K562 (cell line): ENCODE measurements around the gene SHFL. TPM values are rescaled to one million over a fixed set of nuclear protein-coding genes. Genes with fewer than 3 reads are reported as not detected.

Experiments used
- BCOR ChIP-seq: fragments of 450-650 bp; IDR thresholded peaks from 2 replicates; pipeline ENCODE4 v1.6.1; 2016
- C11orf30 ChIP-seq: fragments of 450-650 bp; IDR thresholded peaks from 2 replicates; pipeline ENCODE4 v1.6.1; 2016; ENCODE audit warnings: low read depth, mild to moderate bottlenecking
- CBFA2T2 ChIP-seq: fragments of 450-650 bp; conservative IDR thresholded peaks from 2 replicates; pipeline ENCODE4 v1.6.1; 2017; ENCODE audit warnings: mild to moderate bottlenecking
- E2F1 ChIP-seq: sonication (generic); formaldehyde crosslinking; IDR thresholded peaks from 2 replicates; pipeline ENCODE4 v1.8.1; 2023; ENCODE audit warnings: mild to moderate bottlenecking, missing genetic modification reagents, moderate library complexity
- E2F3 ChIP-seq: fragments of 250-450 bp; sonication (Bioruptor Pico); IDR thresholded peaks from 2 replicates; pipeline ENCODE4 v1.4.0; 2020; ENCODE audit warnings: mild to moderate bottlenecking
- ELK3 ChIP-seq: fragments of 450-650 bp; formaldehyde crosslinking; IDR thresholded peaks from 2 replicates; pipeline ENCODE4 v1.4.0; 2020; ENCODE audit warnings: mild to moderate bottlenecking
- FOXA1 ChIP-seq: fragments of 450-650 bp; IDR thresholded peaks from 2 replicates; pipeline ENCODE4 v1.6.1; 2016; ENCODE audit warnings: mild to moderate bottlenecking, borderline replicate concordance
- HDAC8 ChIP-seq: fragments of 450-650 bp; IDR thresholded peaks from 2 replicates; pipeline ENCODE4 v1.6.1; 2016; ENCODE audit warnings: mild to moderate bottlenecking, missing genetic modification characterization, moderate library complexity, missing compliant biosample characterization
- HSF4 ChIP-seq: fragments of 250-450 bp; sonication (Bioruptor Pico); IDR thresholded peaks from 2 replicates; pipeline ENCODE4 v2.1.2; 2022; ENCODE audit warnings: mild to moderate bottlenecking, moderate library complexity, borderline replicate concordance
- KDM1A ChIP-seq, 2 experiments: fragments of 450-650 bp; IDR thresholded peaks; 2 replicates each; pipeline ENCODE4 v1.6.1; 2016; ENCODE audit warnings: mild to moderate bottlenecking in 2 of 2
- MED1 ChIP-seq: sonication (generic); formaldehyde crosslinking; IDR thresholded peaks from 2 replicates; pipeline ENCODE4 v1.8.1; 2023; ENCODE audit warnings: missing genetic modification reagents, borderline replicate concordance
- NCOA4 ChIP-seq: fragments of 450-650 bp; IDR thresholded peaks from 2 replicates; pipeline ENCODE4 v1.6.1; 2018; ENCODE audit warnings: mild to moderate bottlenecking; ENCODE audit not compliant: partially characterized antibody
- NFYB ChIP-seq: IDR thresholded peaks from 2 replicates; pipeline ENCODE4 v1.6.1; 2011; ENCODE audit warnings: mild to moderate bottlenecking, moderate library complexity; ENCODE audit not compliant: insufficient read length; ENCODE audit errors: extremely low read depth
- RFX5 ChIP-seq: IDR thresholded peaks from 2 replicates; pipeline ENCODE4 v1.6.1; 2011; ENCODE audit warnings: low read depth, mild to moderate bottlenecking, improper control_type of control experiment, low read length
- SMARCA5 ChIP-seq: fragments of 450-650 bp; IDR thresholded peaks from 2 replicates; pipeline ENCODE4 v1.6.1; 2016
- SP2 ChIP-seq: IDR thresholded peaks from 2 replicates; pipeline ENCODE4 v1.6.1; 2011; ENCODE audit warnings: mild to moderate bottlenecking, low read depth, low read length, moderate library complexity; ENCODE audit not compliant: poor library complexity, severe bottlenecking; ENCODE audit errors: extremely low read depth
- SRSF7 ChIP-seq: fragments of 200-400 bp; formaldehyde crosslinking; optimal IDR thresholded peaks from 2 replicates; pipeline ENCODE3; 2017; ENCODE audit warnings: mild to moderate bottlenecking, low read depth, low read length
- STAT5A ChIP-seq: IDR thresholded peaks from 2 replicates; pipeline ENCODE4 v1.6.1; 2012; ENCODE audit warnings: low read length, inconsistent platforms, borderline replicate concordance
- TAF9B ChIP-seq: fragments of 450-650 bp; IDR thresholded peaks from 2 replicates; pipeline ENCODE4 v1.6.1; 2018; ENCODE audit warnings: mild to moderate bottlenecking; ENCODE audit not compliant: partially characterized antibody
- VEZF1 ChIP-seq: fragments of 200-800 bp; sonication (Bioruptor generic); IDR thresholded peaks from 2 replicates; pipeline ENCODE4 v1.6.1; 2017; ENCODE audit warnings: missing genetic modification characterization, missing compliant biosample characterization
- WHSC1 ChIP-seq: IDR thresholded peaks from one replicate; pipeline ENCODE4 v1.6.1; 2012; ENCODE audit warnings: low read length, control low read depth, inconsistent platforms
- ZKSCAN1 ChIP-seq: fragments of 150-350 bp; IDR thresholded peaks from 2 replicates; pipeline ENCODE4 v1.6.1; 2016; ENCODE audit warnings: low read depth, low read length
- ZNF175 ChIP-seq: fragments of 200-800 bp; sonication (Bioruptor generic); IDR thresholded peaks from 2 replicates; pipeline ENCODE4 v1.6.1; 2016; ENCODE audit warnings: low read depth, mild to moderate bottlenecking, missing genetic modification characterization, missing compliant biosample characterization
- polyA plus RNA-seq, 8 experiments: library from polyadenylated mRNA; depleted of rRNA in 4 of 8; stranded (reverse) in 5 of 8; unstranded in 3 of 8; fragments of >200 nt; fragmentation: Nextera tagmentation in 2 of 8; fragmentation: Illumina TruSeq in 1 of 8; extraction: Ambion mirVana in 2 of 8; extraction: Trizol in 1 of 8; gene quantifications; 2 replicates each; pipeline versions ENCODE4 v1.2.1 to v1.2.3, GENCODE V29; 2011 to 2014; ENCODE audit warnings: inconsistent platforms in 1 of 8, missing spikeins in 1 of 8
- total RNA-seq, 7 experiments: library from RNA; depleted of rRNA in 6 of 7; stranded (reverse); fragments of >200 nt in 6 of 7; fragmentation: Illumina TruSeq in 2 of 7; extraction: Trizol in 2 of 7; gene quantifications; 2 replicates each; pipeline versions ENCODE4 v1.2.1 to v1.2.3, GENCODE V29; 2011 to 2021; ENCODE audit warnings: low replicate concordance in 1 of 7

The SHFL gene
- total and polyA plus RNA-seq, 9 of the 15 experiments (the other 6 are each of a cell fraction or from before 2014, with no cell fraction given) = 1.5 to 25.7 (median 13.0) TPM

- TF ChIP-seq STAT5A (no peak), BCOR (peak; percentile 98), ZKSCAN1 (no peak), CBFA2T2 (no peak), VEZF1 (peak; percentile 70), FOXA1 (no peak), NCOA4 (no peak), TAF9B (no peak), C11orf30 (no peak), ELK3 (CRISPR knock-in tag) (no peak), NFYB (no peak), KDM1A (IDR thresholded peaks at IDR 0.05) (peak; percentile 82 to 91), SMARCA5 (peak; percentile 94), RFX5 (no peak), E2F1 (CRISPR knock-in tag) (no peak), MED1 (no peak), WHSC1 (no peak), HSF4 (CRISPR knock-in tag) (no peak), SP2 (no peak), SRSF7 (no peak), HDAC8 (no peak), ZNF175 (CRISPR knock-in tag) (no peak), E2F3 (CRISPR knock-in tag) (no peak)
These were observed 16.7 kb downstream of the SHFL start (continued) for GRCh38 chr19:10102787-10103236.
